GM12892 (cell line): ENCODE results near the gene CCDC81.

Experiments
- DNase-seq: peaks from one replicate; pipeline ENCODE4 v3.0.0; 2011; ENCODE audit not compliant: insufficient read length
- FAIRE-seq: peaks from 2 replicates; lab custom pipeline; 2011; peaks lifted over from hg19 to GRCh38; lab: Jason Lieb, UNC
- POLR2A ChIP-seq: IDR thresholded peaks from 2 replicates; pipeline ENCODE4 v1.6.1; 2011; ENCODE audit warnings: low read depth, low read length, control low read depth
- POLR2AphosphoS5 ChIP-seq: IDR thresholded peaks from 2 replicates; pipeline ENCODE4 v1.6.1; 2011; ENCODE audit warnings: low read depth, low read length, control low read depth
- TAF1 ChIP-seq: IDR thresholded peaks from 2 replicates; pipeline ENCODE4 v1.6.1; 2011; ENCODE audit warnings: low read depth, mild to moderate bottlenecking, control low read depth, low read length, borderline replicate concordance

Gene CCDC81

GRCh38 chr11:86460461-86461385 lies 86.0 kb downstream of the CCDC81 start:
- TF ChIP-seq TAF1 (no peak), POLR2A (no peak), POLR2AphosphoS5 (no peak)
- DNase-seq (no peak), FAIRE-seq (peak; percentile 30)

GRCh38 chr11:86461892-86462291 lies 87.2 kb downstream of the CCDC81 start:
- no peak for DNase-seq
- no peak for FAIRE-seq
- no peak for TF ChIP-seq POLR2A
- no peak for TF ChIP-seq POLR2AphosphoS5
- TF ChIP-seq TAF1 = no peak

GRCh38 chr11:86463120-86463519 lies 88.4 kb downstream of the CCDC81 start:
- DNase-seq (no peak), FAIRE-seq (no peak)
- TF ChIP-seq POLR2A = no peak
- no peak for TF ChIP-seq POLR2AphosphoS5
- no peak for TF ChIP-seq TAF1

GRCh38 chr11:86463955-86464354 lies 89.3 kb downstream of the CCDC81 start:
- FAIRE-seq (no peak), DNase-seq (no peak)
- TF ChIP-seq TAF1 (no peak), POLR2AphosphoS5 (no peak), POLR2A (no peak)

- TF ChIP-seq TAF1 = no peak
- no peak for TF ChIP-seq POLR2A
- TF ChIP-seq POLR2AphosphoS5 = no peak
- DNase-seq (no peak), FAIRE-seq (no peak)
Measured at GRCh38 chr11:86464509-86465221, 90.0 kb downstream of the CCDC81 start.

GRCh38 chr11:86468169-86468568 lies 93.5 kb downstream of the CCDC81 start:
- TF ChIP-seq TAF1 (no peak), POLR2AphosphoS5 (no peak), POLR2A (no peak)
- DNase-seq = no peak
- peak; percentile 53 for FAIRE-seq

GRCh38 chr11:86469491-86470388 lies 95.1 kb downstream of the CCDC81 start:
- FAIRE-seq = no peak
- DNase-seq = no peak
- TF ChIP-seq TAF1 (no peak), POLR2A (no peak), POLR2AphosphoS5 (no peak)
